Ovary (tissue), 3 donors: ENCODE results near the gene ASPHD1.

ENCODE experiments used
- EP300 ChIP-seq: sonication (generic); formaldehyde crosslinking; IDR thresholded peaks from one replicate; pipeline ENCODE4 v1.6.1; 2017; ENCODE audit warnings: antibody characterized with exemption
- POLR2A ChIP-seq: fragments of 450-650 bp; IDR thresholded peaks from one replicate; pipeline ENCODE4 v1.6.1; 2017; ENCODE audit warnings: antibody characterized with exemption, mild to moderate bottlenecking, moderate library complexity
- TF ChIP-seq, protein P1 (sequence below), 3 donors: fragments of 450-650 bp in 2 of 3; fragments of 200-600 bp in 1 of 3; IDR thresholded peaks; one replicate each; pipeline versions ENCODE4 v1.5.1 to v1.8.0; 2016 to 2022; ENCODE audit warnings: antibody characterized with exemption in 3 of 3, mild to moderate bottlenecking in 1 of 3
- donor health status: DM: no; HTN: no; CAD: no.

DNA sequence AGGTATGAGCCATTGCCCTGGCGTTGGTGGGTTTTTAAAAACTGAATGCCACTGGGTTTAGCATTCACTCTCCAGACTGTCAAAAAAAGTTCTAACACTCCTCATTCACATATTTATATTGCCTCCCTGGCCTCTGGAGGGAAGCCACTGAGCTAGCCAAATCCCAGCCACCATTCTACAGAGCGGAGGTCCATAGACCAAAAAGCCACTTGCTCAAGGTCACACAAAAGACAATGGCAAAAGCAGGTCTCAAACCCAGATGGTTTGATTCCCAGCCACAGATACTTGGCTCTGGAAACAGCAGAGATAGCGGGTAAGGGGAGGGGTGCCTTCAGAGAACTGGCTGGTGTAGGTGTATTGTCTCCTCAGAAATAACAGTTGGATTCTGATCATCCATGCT lies 19.2 kb upstream of the ASPHD1 start:
- TF ChIP-seq, protein P1, sequence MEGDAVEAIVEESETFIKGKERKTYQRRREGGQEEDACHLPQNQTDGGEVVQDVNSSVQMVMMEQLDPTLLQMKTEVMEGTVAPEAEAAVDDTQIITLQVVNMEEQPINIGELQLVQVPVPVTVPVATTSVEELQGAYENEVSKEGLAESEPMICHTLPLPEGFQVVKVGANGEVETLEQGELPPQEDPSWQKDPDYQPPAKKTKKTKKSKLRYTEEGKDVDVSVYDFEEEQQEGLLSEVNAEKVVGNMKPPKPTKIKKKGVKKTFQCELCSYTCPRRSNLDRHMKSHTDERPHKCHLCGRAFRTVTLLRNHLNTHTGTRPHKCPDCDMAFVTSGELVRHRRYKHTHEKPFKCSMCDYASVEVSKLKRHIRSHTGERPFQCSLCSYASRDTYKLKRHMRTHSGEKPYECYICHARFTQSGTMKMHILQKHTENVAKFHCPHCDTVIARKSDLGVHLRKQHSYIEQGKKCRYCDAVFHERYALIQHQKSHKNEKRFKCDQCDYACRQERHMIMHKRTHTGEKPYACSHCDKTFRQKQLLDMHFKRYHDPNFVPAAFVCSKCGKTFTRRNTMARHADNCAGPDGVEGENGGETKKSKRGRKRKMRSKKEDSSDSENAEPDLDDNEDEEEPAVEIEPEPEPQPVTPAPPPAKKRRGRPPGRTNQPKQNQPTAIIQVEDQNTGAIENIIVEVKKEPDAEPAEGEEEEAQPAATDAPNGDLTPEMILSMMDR (IDR thresholded peaks at IDR 0.05): no peak
- TF ChIP-seq EP300 (no peak), POLR2A (no peak)
